Fibroblast of lung (primary cell): Measurements from ENCODE around the gene NUB1. TPM values are rescaled to one million over a fixed set of nuclear protein-coding genes. Genes with fewer than 3 reads are reported as not detected.

Experiments
- DNase-seq, 2 donors: peaks; one replicate each; pipeline versions ENCODE4 v3.0.0 to v3.0.0-alpha.2; 2010; ENCODE audit warnings: low read depth in 2 of 2
- H2AFZ ChIP-seq: 2 replicates; pipeline ENCODE4 v1.5.1; 2012; ENCODE audit warnings: low read length, control low read depth, inconsistent platforms
- H3K27ac ChIP-seq: 2 replicates; pipeline ENCODE4 v1.5.1; 2011; ENCODE audit warnings: low read length, control low read depth; ENCODE audit not compliant: insufficient read depth
- H3K27me3 ChIP-seq: 2 replicates; pipeline ENCODE4 v1.5.1; 2011; ENCODE audit warnings: mild to moderate bottlenecking, low read length; ENCODE audit not compliant: control insufficient read depth, insufficient read depth
- H3K36me3 ChIP-seq: 2 replicates; pipeline ENCODE4 v1.5.1; 2011; ENCODE audit warnings: low read length; ENCODE audit not compliant: control insufficient read depth, insufficient read depth
- H3K4me1 ChIP-seq: 2 replicates; pipeline ENCODE4 v1.5.1; 2011; ENCODE audit warnings: low read length; ENCODE audit not compliant: control insufficient read depth, insufficient read depth; ENCODE audit errors: extremely low read depth
- H3K4me2 ChIP-seq: 2 replicates; pipeline ENCODE4 v1.5.1; 2011; ENCODE audit warnings: low read length, control low read depth; ENCODE audit not compliant: insufficient read depth; ENCODE audit errors: extremely low read depth
- H3K4me3 ChIP-seq, 4 experiments: fragments of 200-600 bp in 1 of 4; sonication (generic) in 1 of 4; replicated peaks in 1 of 4; 2 replicates each; pipeline ENCODE4 v1.5.1; 2011 to 2016; ENCODE audit warnings: low read length in 4 of 4, low read depth in 3 of 4, mild to moderate bottlenecking in 3 of 4, control low read depth in 2 of 4, inconsistent platforms in 1 of 4, mixed read lengths in 1 of 4; ENCODE audit not compliant: insufficient read depth in 1 of 4; ENCODE audit errors: control extremely low read depth in 1 of 4
- H3K79me2 ChIP-seq: 2 replicates; pipeline ENCODE4 v1.5.1; 2012; ENCODE audit warnings: mild to moderate bottlenecking, low read length, inconsistent platforms; ENCODE audit not compliant: control insufficient read depth, insufficient read depth
- H3K9ac ChIP-seq: 2 replicates; pipeline ENCODE4 v1.5.1; 2011; ENCODE audit warnings: mild to moderate bottlenecking, low read length, control low read depth; ENCODE audit not compliant: insufficient read depth
- H3K9me3 ChIP-seq: 2 replicates; pipeline ENCODE4 v1.5.1; 2012; ENCODE audit warnings: low read depth, low read length; ENCODE audit not compliant: control insufficient read depth, insufficient read depth
- H4K20me1 ChIP-seq: 2 replicates; pipeline ENCODE4 v1.5.1; 2011; ENCODE audit warnings: low read length; ENCODE audit not compliant: control insufficient read depth, insufficient read depth; ENCODE audit errors: extremely low read depth
- EZH2 ChIP-seq: IDR thresholded peaks from 2 replicates; pipeline ENCODE4 v1.5.1; 2012; ENCODE audit warnings: low read length, control low read depth, mild to moderate bottlenecking; ENCODE audit errors: missing control alignments
- polyA plus RNA-seq, 2 donors: library from polyadenylated mRNA; depleted of rRNA in 1 of 2; stranded (reverse) in 1 of 2; unstranded in 1 of 2; fragments of >200 nt; gene quantifications; 2 replicates each; pipeline ENCODE4 v1.2.1, GENCODE V29; 2011 to 2012; ENCODE audit warnings: missing spikeins in 1 of 2
- total RNA-seq: library from RNA; depleted of rRNA; stranded (reverse); fragments of >200 nt; gene quantifications from 2 replicates; pipeline ENCODE4 v1.2.1, GENCODE V29; 2014
- TF ChIP-seq, protein P1 (sequence below), 2 donors: IDR thresholded peaks in 1 of 2; conservative IDR thresholded peaks in 1 of 2; 1 replicate in 1 of 2; 2 replicates in 1 of 2; pipeline ENCODE4 v1.5.1; 2011 to 2012; ENCODE audit warnings: low read length in 2 of 2, control low read depth in 1 of 2, inconsistent platforms in 1 of 2, low read depth in 1 of 2, mild to moderate bottlenecking in 1 of 2

The NUB1 gene
- total and polyA plus RNA-seq, 2 donors (not counting 1 experiment from before 2014, with no cell fraction given): 44.4 to 77.7 TPM

- Histone ChIP-seq H3K4me2 (no peak overlapping the region), H4K20me1 (no peaks in the 10 kb centered on the region), H3K79me2 (no peaks in the 10 kb centered on the region), H3K9ac (no peak overlapping the region), H3K4me1 (peaks cover 8% of the 10 kb centered on the region), H2AFZ (no peak overlapping the region), H3K36me3 (no peaks in the 10 kb centered on the region), H3K27ac (no peak overlapping the region), H3K27me3 (peaks cover 10% of the 10 kb centered on the region), H3K4me3 (no peak overlapping the region), H3K9me3 (no peaks in the 10 kb centered on the region)
- no peak for TF ChIP-seq EZH2
- TF ChIP-seq, protein P1, sequence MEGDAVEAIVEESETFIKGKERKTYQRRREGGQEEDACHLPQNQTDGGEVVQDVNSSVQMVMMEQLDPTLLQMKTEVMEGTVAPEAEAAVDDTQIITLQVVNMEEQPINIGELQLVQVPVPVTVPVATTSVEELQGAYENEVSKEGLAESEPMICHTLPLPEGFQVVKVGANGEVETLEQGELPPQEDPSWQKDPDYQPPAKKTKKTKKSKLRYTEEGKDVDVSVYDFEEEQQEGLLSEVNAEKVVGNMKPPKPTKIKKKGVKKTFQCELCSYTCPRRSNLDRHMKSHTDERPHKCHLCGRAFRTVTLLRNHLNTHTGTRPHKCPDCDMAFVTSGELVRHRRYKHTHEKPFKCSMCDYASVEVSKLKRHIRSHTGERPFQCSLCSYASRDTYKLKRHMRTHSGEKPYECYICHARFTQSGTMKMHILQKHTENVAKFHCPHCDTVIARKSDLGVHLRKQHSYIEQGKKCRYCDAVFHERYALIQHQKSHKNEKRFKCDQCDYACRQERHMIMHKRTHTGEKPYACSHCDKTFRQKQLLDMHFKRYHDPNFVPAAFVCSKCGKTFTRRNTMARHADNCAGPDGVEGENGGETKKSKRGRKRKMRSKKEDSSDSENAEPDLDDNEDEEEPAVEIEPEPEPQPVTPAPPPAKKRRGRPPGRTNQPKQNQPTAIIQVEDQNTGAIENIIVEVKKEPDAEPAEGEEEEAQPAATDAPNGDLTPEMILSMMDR (conservative IDR thresholded peaks at IDR 0.05 in 1 of 2, IDR thresholded peaks at IDR 0.05 in 1 of 2; ENCODE audit: low read depth in 1 of 2, low read length in 2 of 2): no peak
- no peak for DNase-seq
Observed at GRCh38 chr7:151317936-151318335, 23.7 kb upstream of the NUB1 start.

DNA sequence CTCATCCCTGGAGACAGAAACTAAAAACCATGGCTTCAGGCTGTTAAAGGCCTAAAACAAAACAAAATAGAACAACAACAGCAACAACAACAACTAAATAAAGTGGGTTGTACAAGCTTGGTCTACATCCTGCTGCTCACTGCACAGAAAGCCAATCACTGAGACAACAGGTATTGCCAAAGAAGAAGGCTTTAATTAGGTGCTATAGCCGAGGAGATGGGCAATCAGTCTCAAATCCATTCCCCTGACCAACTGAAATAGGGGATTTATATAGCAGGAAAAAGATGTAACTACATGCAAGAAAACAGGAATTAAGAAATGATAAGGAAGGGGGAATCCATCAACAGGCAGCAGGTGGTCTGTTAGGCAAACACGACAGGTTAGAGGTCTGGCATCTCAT is 22.4 kb upstream of the NUB1 start:
- no peak overlapping the region for H3K27ac ChIP-seq
- no peaks in the 10 kb centered on the region for H3K36me3 ChIP-seq
- H2AFZ ChIP-seq: no peak overlapping the region
- no peak overlapping the region for H3K4me2 ChIP-seq
- no peak overlapping the region for H3K4me3 ChIP-seq
- TF ChIP-seq, protein P1 (conservative IDR thresholded peaks at IDR 0.05 in 1 of 2, IDR thresholded peaks at IDR 0.05 in 1 of 2; ENCODE audit: low read depth in 1 of 2, low read length in 2 of 2): no peak
- no peak for TF ChIP-seq EZH2
- peaks cover 10% of the 10 kb centered on the region for H3K27me3 ChIP-seq
- no peaks in the 10 kb centered on the region for H4K20me1 ChIP-seq
- H3K9ac ChIP-seq: no peak overlapping the region
- H3K9me3 ChIP-seq: no peaks in the 10 kb centered on the region
- no peak for DNase-seq
- no peaks in the 10 kb centered on the region for H3K79me2 ChIP-seq
- no peaks in the 10 kb centered on the region for H3K4me1 ChIP-seq

GRCh38 chr7:151320263-151320845 is 21.3 kb upstream of the NUB1 start:
- H3K27me3 ChIP-seq: peaks cover 10% of the 10 kb centered on the region
- H3K27ac ChIP-seq: no peak overlapping the region
- no peak overlapping the region for H3K9ac ChIP-seq

More at GRCh38 chr7:151320263-151320845, 21.3 kb upstream of the NUB1 start:
- H3K9me3 ChIP-seq: no peaks in the 10 kb centered on the region
- H3K4me1 ChIP-seq: no peaks in the 10 kb centered on the region
- no peak overlapping the region for H2AFZ ChIP-seq
- H4K20me1 ChIP-seq: no peaks in the 10 kb centered on the region
- no peak overlapping the region for H3K4me2 ChIP-seq
- no peak overlapping the region for H3K4me3 ChIP-seq
- no peaks in the 10 kb centered on the region for H3K79me2 ChIP-seq
- no peak for DNase-seq
- no peaks in the 10 kb centered on the region for H3K36me3 ChIP-seq
- TF ChIP-seq EZH2: no peak
- TF ChIP-seq, protein P1 (conservative IDR thresholded peaks at IDR 0.05 in 1 of 2, IDR thresholded peaks at IDR 0.05 in 1 of 2; ENCODE audit: low read depth in 1 of 2, low read length in 2 of 2): no peak
